Sciatic nerve (tissue), 2 donors: ENCODE measurements around the gene RHBDF2. TPM values are rescaled to one million over a fixed set of nuclear protein-coding genes. Genes with fewer than 3 reads are reported as not detected.

ENCODE experiments used
- ATAC-seq: fragments of 200-7000 bp; cut with Tn5 transposase; one replicate; pipeline ENCODE4 v1.9.1; 2020; ENCODE audit warnings: mild to moderate bottlenecking, moderate library complexity
- DNase-seq: peaks from one replicate; pipeline ENCODE4 v3.0.0-alpha.2; 2020; ENCODE audit warnings: low spot score
- intact Hi-C: fragments of 100-400 bp; cut with DNase I; formaldehyde crosslinking; loops from one replicate; pipeline ENCODE4 v1.14.2; 2022
- total RNA-seq: library from RNA; stranded (reverse); fragmentation: NEBNext Ultra II Directional; extraction: Animal tissue kit (Norgen Biotek cat#: 25700); gene quantifications from one replicate; pipeline ENCODE4 v1.2.1, GENCODE V29; 2021
- donor health status: DM: no; HTN: no; CAD: no.
- donor health status: DM: no; HTN: no; CAD: no.

Gene RHBDF2
- total RNA-seq = 37.9 TPM

- ATAC-seq = peak; percentile 88
- peak; percentile 94 for DNase-seq
- intact Hi-C loops = no loop called here
These were observed at the start of gene RHBDF2 for GRCh38 chr17:76501018-76501826. Gene RHBDF2, minus strand, starts transcription at chr17:76501423. Its CDS starts 19,899 bp downstream, at chr17:76481524.

- intact Hi-C loops = no loop called here
- DNase-seq (no peak), ATAC-seq (no peak)
These were observed 48.3 kb upstream of the RHBDF2 start for GRCh38 chr17:76549539-76549938.

DNA sequence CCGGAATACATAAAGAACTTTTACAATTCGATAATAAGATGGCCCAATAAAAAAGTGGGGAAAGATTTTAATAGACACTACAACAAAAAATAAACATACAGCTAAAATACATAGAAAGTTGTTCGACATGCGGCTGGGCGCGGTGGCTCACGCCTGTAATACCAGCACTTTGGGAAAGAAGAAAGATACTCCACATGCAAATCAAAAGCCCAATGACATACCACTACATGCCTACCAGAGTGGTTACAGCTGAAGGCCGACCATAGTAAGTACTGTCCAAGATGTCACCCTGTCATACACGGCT, 47.9 kb upstream of the RHBDF2 start:
- ATAC-seq (no peak), DNase-seq (no peak)
- intact Hi-C loops = no loop called here

DNA sequence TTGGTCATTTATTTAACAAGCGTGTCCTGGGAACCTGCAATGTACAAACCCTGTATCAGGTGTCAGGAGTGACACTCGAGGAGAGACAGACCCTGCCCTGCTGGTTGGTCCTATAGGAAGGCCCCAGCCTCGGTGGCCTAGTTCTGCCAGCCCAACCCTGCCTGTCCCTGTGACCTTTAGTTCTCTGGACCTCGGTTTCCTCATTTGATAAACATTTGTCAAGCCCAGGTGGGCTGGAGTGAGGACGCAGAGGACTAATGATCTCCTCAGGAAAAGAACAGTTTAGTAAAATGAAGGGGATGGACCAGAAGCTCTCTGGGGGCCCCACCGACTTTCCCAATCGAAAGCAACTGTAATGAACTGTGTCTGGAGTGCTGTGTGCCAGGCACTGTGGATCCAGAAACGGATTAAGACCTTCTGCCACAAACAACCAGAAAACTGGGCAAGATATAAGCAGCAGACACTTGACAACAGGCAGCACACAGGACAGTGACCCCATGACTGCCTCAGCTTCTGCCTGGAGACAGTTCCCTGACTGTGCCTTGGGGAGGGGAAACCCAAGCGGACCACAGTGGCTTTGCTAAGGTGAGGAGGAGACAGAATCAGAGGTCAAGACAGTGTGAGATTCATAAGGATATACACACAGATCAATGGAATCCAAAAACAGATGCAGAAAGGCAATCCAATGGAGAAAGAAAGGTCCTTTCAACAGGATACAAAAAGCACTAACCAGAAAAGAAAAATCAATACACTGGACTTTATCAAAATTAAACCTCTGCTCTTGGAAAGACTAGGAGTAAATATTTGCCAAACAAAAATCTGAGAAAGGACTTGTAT, 47.4 kb upstream of the RHBDF2 start:
- ATAC-seq (no peak), DNase-seq (no peak)
- intact Hi-C loops = no loop called here

DNA sequence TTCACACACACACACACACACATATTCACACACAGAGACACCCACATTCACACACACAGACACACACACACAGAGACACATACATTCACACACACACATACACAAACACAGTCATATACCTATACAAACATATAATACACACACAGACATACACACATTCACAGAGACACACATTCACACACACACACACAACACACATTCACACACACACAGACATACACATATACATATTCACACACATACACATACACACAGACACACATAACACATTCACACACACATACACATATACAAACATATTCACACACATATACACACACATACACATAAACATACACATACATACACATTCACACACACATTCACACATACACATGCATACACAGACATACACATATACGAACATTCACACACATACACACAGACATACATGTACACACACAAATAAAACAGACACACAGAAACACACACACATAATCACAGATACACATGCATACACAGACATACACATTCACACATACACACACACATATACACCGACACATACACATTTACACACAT, 46.5 kb upstream of the RHBDF2 start:
- intact Hi-C loops = no loop called here
- no peak for ATAC-seq

DNA sequence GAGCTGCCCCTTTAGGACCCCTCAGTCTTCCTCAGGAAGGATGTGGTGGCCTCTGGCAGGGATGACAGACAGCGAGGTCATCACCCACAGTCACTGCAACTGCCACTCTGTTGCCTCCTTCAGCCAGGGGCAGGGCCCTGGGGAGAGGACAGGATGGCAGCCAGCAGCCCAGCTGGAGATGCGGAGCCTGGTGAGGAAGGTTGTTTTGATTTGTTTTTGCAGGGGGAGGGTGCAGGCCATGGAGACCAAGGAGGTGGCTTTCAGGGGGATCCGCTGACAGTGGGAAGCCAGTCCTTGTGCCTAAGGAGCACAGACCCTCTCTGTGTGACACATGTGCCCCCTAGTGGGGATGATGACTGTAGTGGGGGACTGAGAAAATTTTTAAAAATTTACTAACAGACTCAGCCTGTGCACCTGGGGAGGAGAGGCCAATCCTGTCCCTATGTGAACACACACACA, 46.0 kb upstream of the RHBDF2 start:
- ATAC-seq (peak; percentile 87), DNase-seq (peak; percentile 82)
- intact Hi-C loops = no loop called here

More for the DNA sequence above, 46.5 kb upstream of the RHBDF2 start:
- DNase-seq = no peak

GRCh38 chr17:76546556-76547182, 45.4 kb upstream of the RHBDF2 start:
- ATAC-seq (peak; percentile 5), DNase-seq (no peak)
- intact Hi-C loops = no loop called here

DNA sequence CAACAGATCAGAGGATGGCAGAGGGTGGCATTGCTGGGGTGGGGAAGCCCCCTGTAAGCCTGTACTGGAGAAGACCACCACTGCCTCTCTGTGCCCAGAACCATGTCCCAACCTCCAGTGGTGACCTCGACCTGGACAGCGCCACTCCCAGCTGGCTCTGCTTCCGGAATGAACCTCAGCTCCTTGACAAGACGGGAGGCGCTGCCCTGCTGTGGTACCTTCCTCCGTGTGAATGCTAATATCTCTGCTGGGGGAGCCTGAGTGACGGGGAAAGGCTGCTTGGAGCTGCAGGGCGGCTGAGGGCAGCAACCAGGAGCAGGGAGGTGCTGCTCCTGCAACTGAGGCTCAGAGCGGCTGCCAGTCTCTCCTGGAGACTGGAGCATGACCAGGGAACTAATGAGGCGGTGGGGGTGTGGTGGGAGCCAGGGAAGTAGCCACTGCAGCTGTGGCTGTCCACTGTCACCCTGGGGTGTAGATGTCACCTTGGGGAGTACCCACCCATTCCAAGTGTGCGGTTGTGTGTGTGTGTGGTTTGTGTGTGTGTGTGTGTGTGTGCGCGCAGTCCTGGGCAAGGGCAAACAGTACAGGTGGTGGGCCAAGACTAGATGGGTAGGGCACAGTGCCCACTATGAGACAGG, 44.8 kb upstream of the RHBDF2 start:
- intact Hi-C loops = no loop called here
- no peak for DNase-seq
- ATAC-seq = no peak

DNA sequence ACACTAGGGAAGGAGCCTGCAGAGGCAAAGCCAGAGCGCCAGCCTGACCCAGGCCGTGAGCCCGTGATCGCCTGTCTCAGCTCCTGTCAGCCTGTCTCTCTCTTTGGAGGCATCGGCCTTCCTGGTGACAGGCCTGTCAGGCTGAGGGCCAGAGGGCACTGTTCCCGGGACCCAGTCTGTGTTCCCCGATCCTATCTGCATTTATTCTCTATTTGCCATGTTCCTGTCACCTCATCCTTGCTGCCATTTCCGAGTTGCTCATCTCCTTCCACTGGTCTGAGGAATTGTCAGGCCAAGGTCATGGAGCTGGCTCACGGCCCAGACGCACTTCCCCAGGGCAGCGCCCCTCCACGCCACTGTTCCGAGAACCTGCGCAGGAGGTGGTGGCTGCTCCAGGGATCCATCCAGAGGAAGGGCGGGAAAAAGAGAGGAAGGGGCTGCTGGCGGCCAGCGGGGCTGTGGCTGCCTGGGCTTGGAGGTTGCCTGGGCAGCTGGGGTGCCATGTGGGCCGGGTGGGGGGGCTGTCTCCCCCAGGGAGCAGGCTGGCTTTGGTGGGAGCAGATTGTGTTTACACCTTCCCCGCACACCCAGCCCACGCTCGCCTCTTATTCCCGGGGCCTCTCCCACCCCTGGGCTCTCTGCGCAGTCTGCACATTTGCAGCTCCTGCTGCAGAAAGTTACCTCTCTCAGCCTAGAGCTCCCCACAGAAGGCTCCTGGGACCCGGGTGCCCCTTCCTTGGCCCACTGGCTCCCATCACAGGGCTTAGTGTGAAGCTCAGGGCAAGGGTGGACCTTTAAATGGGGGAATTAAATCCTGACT, 43.5 kb upstream of the RHBDF2 start:
- no peak for DNase-seq
- no peak for ATAC-seq
- intact Hi-C loops = no loop called here

DNA sequence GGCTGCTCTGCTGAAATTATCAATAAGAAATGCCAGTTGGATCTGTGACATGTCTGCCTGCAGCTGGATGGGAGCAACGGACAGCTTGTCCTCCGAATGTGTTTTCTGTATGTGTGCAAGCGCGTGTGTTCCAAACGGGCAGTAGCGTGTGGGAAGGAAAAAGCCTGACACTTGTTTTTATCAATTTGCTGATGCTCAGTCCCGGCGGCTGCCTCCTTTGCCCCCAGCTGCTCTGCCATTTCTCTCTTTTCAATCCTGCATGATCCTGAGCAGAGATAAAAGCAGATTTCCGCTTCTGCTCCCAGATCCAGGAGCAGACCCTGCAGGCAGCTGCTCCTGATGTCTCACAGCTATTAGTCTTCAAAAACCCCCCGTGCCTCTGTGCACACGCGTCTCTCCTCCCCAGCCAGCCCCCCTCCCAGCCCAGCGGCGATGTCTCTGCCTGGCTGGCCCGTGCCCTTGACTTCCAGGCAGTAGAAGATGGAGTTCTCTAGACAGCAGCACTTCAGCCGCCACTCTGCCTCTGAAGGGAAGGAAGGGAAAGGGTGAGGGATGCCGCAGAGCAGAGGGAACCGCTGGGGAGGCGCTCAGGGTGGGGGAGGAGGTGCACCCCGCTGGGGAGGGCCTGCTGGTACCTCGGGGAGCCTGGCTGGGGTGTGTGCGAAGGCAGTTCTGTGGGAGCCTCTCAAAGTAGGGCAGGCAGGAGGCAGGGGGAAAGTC, 42.8 kb upstream of the RHBDF2 start:
- ATAC-seq = no peak
- no peak for DNase-seq
- intact Hi-C loops = no loop called here

DNA sequence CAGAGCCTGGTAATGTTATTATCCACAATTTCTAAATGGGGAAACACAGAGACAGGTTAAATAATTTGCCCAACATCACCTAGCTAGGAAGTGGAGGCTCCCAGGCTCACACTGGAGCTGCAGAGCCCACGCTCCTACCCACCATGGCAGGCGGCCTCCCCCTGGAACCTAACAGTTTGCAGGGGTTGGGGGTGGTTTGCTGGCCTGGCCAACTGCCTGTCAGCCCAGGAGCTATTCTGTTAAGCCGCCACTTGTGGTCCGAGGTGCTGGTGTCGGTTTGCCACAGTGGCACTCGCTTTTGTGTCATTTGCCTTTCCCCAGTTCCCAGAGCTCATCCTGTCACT, 42.2 kb upstream of the RHBDF2 start:
- intact Hi-C loops = no loop called here
- ATAC-seq (no peak), DNase-seq (no peak)

GRCh38 chr17:76542984-76543383, 41.8 kb upstream of the RHBDF2 start:
- ATAC-seq (no peak), DNase-seq (no peak)
- intact Hi-C loops = no loop called here

DNA sequence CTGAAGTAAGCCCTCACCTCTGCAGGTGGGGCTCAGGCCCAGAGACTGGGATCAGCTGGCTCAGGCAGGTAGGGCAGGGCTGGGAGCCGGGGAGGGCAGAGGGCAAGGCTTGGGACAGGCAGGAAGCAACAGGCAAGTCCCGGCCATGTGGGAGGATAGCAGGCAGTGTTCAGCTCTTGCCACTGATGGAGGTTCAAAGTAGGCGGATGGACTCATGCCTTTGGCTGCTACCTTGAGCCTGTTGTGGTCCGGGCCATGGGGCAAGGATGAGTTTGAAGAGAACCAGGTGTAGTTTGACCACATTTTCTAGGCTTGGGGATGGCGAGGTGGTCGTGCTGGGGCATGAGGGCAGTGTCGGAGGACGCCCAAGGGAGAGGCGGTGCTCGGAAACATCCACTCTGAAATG, 41.3 kb upstream of the RHBDF2 start:
- no peak for ATAC-seq
- intact Hi-C loops = no loop called here
- no peak for DNase-seq

DNA sequence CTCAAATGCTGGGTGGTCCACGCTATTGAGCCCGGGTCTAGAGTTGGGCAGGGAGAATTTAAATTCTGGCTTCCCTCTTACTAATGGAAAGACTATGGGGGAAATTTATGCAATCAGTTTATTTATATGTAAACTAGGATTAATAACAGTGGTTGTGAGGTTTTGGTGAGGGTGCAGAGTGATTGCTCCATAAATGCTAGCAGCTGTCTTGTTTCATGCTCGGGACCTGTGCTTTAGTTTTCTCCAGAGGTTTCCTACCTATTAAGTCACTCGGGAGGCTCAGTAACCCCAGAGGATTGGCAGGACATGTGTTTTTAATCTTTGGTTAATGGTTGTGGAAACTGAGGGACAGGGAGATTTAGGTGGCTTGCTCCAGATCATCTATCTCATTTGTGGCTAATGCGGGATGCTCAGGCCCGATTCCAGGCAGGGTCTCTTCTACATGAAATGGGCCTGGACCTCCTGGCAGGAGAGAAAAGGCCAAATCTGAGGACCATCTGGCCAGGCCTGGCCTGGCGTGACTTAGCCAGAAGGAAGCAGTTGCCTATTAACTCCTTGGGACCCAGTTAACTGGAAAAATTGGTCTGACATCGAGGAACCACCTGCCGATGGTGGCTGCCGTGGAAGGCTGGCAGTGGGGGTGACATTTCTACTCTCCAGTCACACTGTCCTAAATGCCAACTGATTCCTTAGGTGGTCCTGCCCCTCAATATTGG, 40.7 kb upstream of the RHBDF2 start:
- DNase-seq = no peak
- intact Hi-C loops = no loop called here
- no peak for ATAC-seq

DNA sequence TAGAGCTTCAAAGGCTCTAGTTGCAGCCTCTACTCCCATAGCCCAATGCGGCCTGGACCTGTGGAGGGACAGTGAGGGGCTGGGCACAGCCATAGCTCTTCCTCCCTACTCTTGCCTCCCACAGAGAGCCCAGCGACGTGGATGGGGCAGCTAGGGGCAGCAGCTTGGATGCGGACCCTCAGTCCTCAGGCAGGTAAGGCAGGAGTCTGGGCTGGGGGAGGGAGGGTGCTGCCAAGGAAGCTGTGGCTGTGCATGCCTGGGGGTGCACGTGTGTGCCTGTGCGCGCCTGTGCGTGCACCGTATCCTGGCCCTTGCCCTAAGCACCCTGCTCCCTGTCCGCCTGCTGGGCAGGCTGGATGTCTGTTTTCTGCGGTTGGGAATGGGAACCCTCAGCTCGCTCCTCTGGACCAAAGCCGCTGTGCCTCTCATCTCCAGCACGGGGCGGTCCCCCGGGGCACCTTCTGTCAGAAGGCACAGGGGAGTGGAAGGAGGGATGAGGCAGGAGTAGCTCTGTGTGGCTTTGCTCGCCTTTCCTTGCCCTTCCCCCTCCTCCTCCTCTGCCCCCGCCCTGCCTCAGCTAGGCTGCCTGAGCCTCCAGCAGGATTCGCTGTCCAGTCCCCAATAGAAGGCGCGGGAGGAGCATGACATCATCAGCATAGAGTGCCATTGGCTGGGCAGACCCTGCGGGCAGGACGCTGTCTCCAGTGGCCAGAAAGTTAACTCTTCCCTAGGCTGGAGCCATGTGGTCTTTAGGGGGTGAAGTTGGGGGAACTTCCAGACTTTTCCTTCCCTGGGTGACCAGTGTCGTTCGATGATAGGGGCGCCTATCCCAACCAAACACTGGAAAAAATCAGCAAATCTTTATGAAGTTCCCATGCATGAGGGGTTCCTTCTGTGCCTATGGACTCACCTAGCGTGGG, 39.4 kb upstream of the RHBDF2 start:
- intact Hi-C loops = no loop called here
- ATAC-seq = peak; percentile 96
- peak; percentile 95 for DNase-seq

- no peak for ATAC-seq
- intact Hi-C loops = no loop called here
- no peak for DNase-seq
These were observed 38.5 kb upstream of the RHBDF2 start, which contains the start of gene PRCD for GRCh38 chr17:76539631-76540271. Gene PRCD, plus strand, starts transcription at chr17:76540044. Its CDS starts 98 bp downstream, at chr17:76540142.
